Large intestine (tissue), 3 donors: ENCODE data around the gene DMD. TPM values are rescaled to one million over a fixed set of nuclear protein-coding genes. Genes with fewer than 3 reads are reported as not detected.

Source experiments
- DNase-seq, 2 donors: peaks; one replicate each; pipeline versions ENCODE4 v3.0.0 to v3.0.0-alpha.2; 2013
- H3K27ac ChIP-seq: one replicate; pipeline ENCODE4 v1.5.1; 2013; ENCODE audit warnings: low read length
- H3K27me3 ChIP-seq: 2 replicates; pipeline ENCODE4 v1.6.1; 2013; ENCODE audit warnings: low read length; ENCODE audit not compliant: control insufficient read depth, insufficient read depth
- H3K36me3 ChIP-seq: 2 replicates; pipeline ENCODE4 v1.6.1; 2013; ENCODE audit warnings: low read length; ENCODE audit not compliant: control insufficient read depth, insufficient read depth
- H3K4me1 ChIP-seq: one replicate; pipeline ENCODE4 v1.6.1; 2013; ENCODE audit warnings: low read length; ENCODE audit not compliant: control insufficient read depth, insufficient read depth
- H3K4me3 ChIP-seq: one replicate; pipeline ENCODE4 v1.5.1; 2013; ENCODE audit warnings: low read length
- H3K9me3 ChIP-seq: one replicate; pipeline ENCODE4 v1.6.1; 2013; ENCODE audit warnings: mild to moderate bottlenecking, low read depth, low read length, moderate library complexity; ENCODE audit not compliant: control insufficient read depth
- WGBS: methylation state at CpG from one replicate; pipeline ENCODE4 v1.1.5; 2013; ENCODE audit warnings: low lambda C conversion rate; ENCODE audit not compliant: insufficient coverage; 5-methylcytosine and 5-hydroxymethylcytosine counted together
- polyA plus RNA-seq: library from polyadenylated mRNA; unstranded; fragments of 120-200 nt; gene quantifications from one replicate; pipeline ENCODE4 v1.2.1, GENCODE V29; 2013

DMD gene
- polyA plus RNA-seq, 1 donor = 23.3 TPM

DNA sequence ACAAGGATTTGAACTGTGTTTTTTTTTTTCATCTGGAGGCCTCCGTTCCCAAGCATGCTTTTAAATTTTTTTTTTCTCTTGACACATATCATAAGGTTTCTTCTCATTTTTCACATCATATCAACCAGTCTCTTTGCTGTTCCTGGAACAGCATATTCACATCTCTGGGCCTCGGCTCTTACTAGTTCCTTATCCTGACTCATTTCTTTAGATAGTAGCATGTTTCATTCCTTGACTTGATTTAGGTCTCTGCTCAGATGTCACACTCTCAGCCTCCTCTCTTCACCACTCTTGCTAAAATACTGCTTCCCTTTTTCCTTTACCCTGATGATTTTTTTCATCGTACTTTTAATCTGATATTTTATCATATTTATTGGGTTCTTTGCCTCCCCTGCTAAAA lies 1163.1 kb downstream of the DMD start:
- Histone ChIP-seq H3K4me1 (no peaks in the 10 kb centered on the region), H3K36me3 (no peaks in the 10 kb centered on the region), H3K27me3 (no peaks in the 10 kb centered on the region), H3K4me3 (no peak overlapping the region), H3K9me3 (no peaks in the 10 kb centered on the region), H3K27ac (no peak overlapping the region)
- 100% methylated on average over 1 of the region's 3 CpGs for WGBS
- DNase-seq = no peak

DNA sequence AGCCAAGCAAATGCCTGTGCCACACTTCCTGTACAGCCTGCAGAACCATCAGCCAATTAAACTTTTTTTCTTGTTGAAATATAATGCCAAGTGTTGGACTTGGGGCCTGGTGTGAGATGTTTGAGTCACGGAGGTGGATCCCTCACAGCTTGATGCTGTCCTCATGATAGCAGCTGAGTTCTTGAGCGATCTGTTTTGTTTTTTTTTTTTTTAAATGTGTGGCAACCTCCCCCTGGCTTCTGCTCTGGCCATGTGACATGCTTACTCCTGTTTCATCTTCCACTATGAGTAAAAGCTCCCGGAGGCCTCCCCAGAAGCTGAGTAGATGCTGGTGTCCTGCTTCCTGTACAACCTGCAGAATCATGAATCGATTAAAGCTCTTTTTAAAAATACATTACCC lies 1166.2 kb downstream of the DMD start:
- no CpG with 5 or more reads among the region's 4 CpGs for WGBS
- DNase-seq = no peak
- H3K36me3 ChIP-seq = no peaks in the 10 kb centered on the region
- H3K9me3 ChIP-seq = no peaks in the 10 kb centered on the region
- no peaks in the 10 kb centered on the region for H3K4me1 ChIP-seq
- H3K4me3 ChIP-seq = no peak overlapping the region
- H3K27ac ChIP-seq = no peak overlapping the region
- no peaks in the 10 kb centered on the region for H3K27me3 ChIP-seq

DNA sequence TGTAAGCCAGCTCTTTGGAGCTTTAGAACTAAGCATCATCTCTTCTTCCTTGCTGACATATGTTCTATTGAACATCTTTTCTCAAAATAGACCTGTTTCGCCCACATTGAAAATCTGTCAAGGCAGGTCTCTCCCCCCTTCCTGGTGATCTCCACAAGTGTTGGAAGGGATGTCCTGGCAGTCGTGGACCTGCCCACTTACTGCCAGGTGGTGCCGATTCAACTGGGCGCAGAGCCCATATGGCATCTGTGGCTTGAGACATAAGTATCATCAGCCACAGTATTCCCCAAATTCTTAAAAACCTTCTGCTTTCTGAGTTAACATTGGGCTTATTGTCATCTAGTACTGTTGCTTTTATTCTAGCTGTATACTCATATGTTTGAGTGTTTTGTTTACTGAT lies 1170.2 kb downstream of the DMD start:
- Histone ChIP-seq H3K36me3 (no peaks in the 10 kb centered on the region), H3K27ac (no peak overlapping the region), H3K9me3 (no peaks in the 10 kb centered on the region), H3K4me3 (no peak overlapping the region), H3K27me3 (no peaks in the 10 kb centered on the region), H3K4me1 (no peaks in the 10 kb centered on the region)
- WGBS = no CpG with 5 or more reads among the region's 4 CpGs
- no peak for DNase-seq

DNA sequence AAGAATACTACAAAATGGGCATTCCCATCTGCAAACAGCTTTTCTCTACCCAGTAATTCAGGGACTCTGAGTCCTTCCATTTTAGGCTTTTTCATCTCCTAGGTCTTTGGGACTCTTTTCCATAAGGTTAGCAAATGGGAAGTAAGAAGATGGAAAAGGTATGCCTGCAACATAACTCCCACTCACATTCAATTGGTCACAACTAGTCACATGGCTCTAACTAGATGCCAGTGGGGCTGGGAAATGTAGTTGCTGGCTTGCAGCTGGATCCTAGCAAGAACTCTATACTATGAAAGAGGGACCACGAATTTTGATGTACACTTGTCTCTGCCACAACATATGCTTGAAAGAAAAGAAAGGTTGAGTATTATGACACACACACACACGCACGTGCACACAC lies 1184.6 kb downstream of the DMD start:
- Histone ChIP-seq H3K9me3 (no peaks in the 10 kb centered on the region), H3K4me1 (no peaks in the 10 kb centered on the region), H3K36me3 (no peaks in the 10 kb centered on the region), H3K27ac (no peak overlapping the region), H3K4me3 (no peak overlapping the region), H3K27me3 (no peaks in the 10 kb centered on the region)
- no CpG with 5 or more reads among the region's 3 CpGs for WGBS
- DNase-seq = no peak

DNA sequence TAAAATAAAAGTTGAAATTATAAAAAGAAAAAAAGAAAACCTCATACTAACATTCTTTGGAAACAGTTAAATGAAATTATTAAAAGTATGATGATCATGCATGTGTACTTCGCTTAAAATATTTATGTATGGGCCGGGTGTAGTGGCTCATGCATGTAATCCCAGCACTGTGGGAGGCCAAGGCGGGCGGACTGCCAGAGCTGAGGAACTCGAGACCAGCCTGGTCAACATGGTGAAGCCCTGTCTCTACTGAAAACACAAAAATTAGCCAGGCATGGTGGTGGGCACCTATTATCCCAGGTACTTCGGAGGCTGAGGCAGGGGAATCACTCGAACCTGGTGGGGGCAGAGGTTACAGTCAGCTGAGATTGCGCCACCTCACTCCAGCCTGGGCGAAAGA lies 1187.3 kb downstream of the DMD start:
- 100% methylated on average over 1 of the region's 9 CpGs for WGBS
- no peaks in the 10 kb centered on the region for H3K4me1 ChIP-seq

DNA sequence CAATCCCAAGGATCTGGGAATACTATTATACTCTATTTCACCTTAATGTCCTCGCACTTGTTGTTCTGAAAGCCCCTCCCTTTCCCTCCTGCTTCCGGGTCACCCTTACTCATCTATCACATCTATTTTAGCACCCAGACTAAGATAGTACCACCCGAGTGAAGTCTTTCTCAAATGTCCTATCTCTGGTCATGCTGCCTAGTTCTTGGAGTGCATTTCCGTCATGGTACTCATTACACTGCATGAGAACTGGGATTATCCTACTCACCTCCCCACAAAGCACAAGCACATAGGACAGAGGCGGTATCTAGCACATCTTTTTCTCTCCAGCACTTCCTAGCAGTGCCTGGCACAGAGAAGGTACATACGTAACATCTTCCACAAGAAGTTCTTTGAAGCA lies 1195.2 kb downstream of the DMD start:
- no peak overlapping the region for H3K4me3 ChIP-seq
- no peaks in the 10 kb centered on the region for H3K36me3 ChIP-seq
- no peaks in the 10 kb centered on the region for H3K9me3 ChIP-seq
- DNase-seq = no peak
- no peaks in the 10 kb centered on the region for H3K27me3 ChIP-seq
- H3K4me1 ChIP-seq = no peaks in the 10 kb centered on the region
- WGBS = no CpG with 5 or more reads among the region's 6 CpGs
- H3K27ac ChIP-seq = no peak overlapping the region

More for the DNA sequence above, 1187.3 kb downstream of the DMD start:
- H3K27ac ChIP-seq = no peak overlapping the region
- H3K9me3 ChIP-seq = no peaks in the 10 kb centered on the region
- H3K36me3 ChIP-seq = no peaks in the 10 kb centered on the region
- no peak for DNase-seq
- no peak overlapping the region for H3K4me3 ChIP-seq
- no peaks in the 10 kb centered on the region for H3K27me3 ChIP-seq

DNA sequence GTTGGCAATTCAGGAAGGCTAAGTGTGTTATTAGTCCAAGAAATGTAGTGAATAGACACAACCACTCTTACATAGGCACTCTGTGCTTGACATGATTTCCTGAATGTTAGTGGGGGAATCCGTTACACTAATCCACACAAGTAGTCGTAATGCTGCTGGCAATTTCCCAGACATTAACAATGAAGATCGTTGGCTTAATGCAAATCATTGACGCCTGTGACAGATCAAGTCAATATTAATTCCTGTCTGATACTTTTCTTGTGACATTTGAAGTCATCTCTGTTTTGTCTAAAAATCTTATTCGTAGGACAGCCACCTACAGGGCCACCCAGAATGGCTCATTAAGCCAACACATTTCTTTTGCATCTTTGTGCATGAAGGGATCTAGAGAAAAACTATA lies 1200.4 kb downstream of the DMD start:
- no peaks in the 10 kb centered on the region for H3K4me1 ChIP-seq
- H3K4me3 ChIP-seq = no peak overlapping the region
- no peaks in the 10 kb centered on the region for H3K36me3 ChIP-seq
- H3K27me3 ChIP-seq = no peaks in the 10 kb centered on the region
- H3K9me3 ChIP-seq = no peaks in the 10 kb centered on the region
- no peak overlapping the region for H3K27ac ChIP-seq
- no peak for DNase-seq
- no CpG with 5 or more reads among the region's 5 CpGs for WGBS

DNA sequence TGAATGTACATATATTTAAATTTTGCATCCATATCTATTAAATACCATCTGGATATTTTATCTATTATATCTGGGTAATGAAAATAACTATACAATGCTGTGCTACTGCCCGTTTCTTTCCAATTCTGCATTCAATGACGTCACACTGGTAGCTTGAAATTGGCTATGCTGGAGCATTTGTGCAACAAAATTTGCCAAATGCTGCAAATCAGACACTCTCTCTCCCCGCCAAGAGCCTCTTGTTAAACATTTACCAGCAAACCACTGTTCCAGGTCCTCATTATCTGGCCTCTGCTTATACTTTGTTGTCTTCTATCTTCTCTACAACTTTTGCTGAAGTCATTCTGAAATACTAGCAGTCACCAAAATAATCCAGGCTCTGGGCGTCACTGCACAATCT lies 1201.1 kb downstream of the DMD start:
- DNase-seq = no peak
- Histone ChIP-seq H3K9me3 (no peaks in the 10 kb centered on the region), H3K4me3 (no peak overlapping the region), H3K36me3 (no peaks in the 10 kb centered on the region), H3K27ac (no peak overlapping the region), H3K4me1 (no peaks in the 10 kb centered on the region), H3K27me3 (no peaks in the 10 kb centered on the region)
- WGBS = no CpG with 5 or more reads among the region's 4 CpGs

DNA sequence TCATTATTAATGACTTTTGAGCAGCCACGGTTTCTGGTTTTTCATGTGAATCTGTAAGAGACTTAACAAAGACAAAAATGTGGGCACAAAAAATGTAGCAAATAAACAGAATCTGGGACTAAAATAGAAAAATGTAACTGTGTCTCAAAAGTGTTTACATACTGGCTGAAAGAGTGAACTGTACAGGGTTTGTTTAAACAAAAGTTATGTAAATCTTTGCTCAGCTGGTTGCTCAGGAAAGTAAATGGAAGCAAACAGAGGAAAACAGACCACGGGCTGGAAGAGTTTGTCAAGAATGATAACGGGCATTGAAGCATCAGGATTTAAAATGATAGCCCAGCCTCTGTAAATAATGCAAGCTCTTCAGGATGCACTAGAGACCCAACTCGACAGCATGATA lies 1217.7 kb downstream of the DMD start:
- H3K27ac ChIP-seq = no peak overlapping the region
- H3K27me3 ChIP-seq = no peaks in the 10 kb centered on the region
- WGBS = 25% methylated on average over 1 of the region's 4 CpGs
- H3K4me1 ChIP-seq = no peaks in the 10 kb centered on the region
- no peaks in the 10 kb centered on the region for H3K36me3 ChIP-seq
- H3K4me3 ChIP-seq = no peak overlapping the region
- DNase-seq = no peak
- H3K9me3 ChIP-seq = no peaks in the 10 kb centered on the region

DNA sequence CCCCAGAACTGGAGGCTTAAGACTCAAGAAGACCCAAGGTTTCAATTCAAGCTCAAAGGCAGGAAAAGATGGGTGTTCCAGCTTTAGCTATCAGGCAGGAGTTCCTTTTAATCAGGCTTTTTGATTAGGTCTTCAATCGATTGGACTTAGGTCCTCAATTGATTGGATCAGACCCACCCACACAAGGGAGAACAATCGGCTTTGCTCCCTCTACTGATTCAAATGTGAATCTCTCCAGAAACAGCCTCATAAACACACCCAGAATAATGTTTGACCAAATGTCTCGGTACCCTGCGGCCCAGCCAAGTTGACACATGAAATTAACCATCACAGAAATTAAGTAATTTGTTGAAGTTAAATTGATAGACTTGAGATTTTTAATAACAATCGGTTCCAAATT lies 1222.4 kb downstream of the DMD start:
- no CpG with 5 or more reads among the region's 5 CpGs for WGBS
- no peaks in the 10 kb centered on the region for H3K9me3 ChIP-seq
- H3K4me1 ChIP-seq = no peaks in the 10 kb centered on the region
- no peak for DNase-seq
- H3K36me3 ChIP-seq = no peaks in the 10 kb centered on the region
- no peak overlapping the region for H3K4me3 ChIP-seq
- no peak overlapping the region for H3K27ac ChIP-seq
- no peaks in the 10 kb centered on the region for H3K27me3 ChIP-seq

DNA sequence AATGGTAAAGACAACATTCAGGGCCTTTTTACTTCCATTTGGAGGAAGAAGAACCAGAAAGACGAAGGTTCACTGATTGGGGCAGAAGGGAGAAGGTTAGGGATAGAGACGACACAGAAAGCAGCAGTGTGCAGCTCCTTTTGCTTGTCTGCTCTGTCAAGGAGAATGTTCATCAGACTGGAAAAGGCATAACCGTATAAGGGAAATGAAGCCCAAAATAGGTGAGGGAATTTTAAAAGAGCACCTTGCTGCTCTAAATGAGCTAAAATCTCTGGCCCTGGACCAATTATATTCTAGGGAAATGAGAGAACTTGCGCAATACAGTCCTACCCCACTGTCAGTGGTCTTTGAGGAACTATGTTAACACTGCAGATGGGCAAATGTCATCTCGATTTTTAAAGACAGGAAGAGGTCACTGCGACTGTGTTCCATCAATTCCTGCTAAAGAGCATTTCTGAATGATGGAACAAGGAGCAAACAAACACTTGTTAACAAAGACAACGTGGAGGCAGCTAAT lies 1229.7 kb downstream of the DMD start:
- no peaks in the 10 kb centered on the region for H3K36me3 ChIP-seq
- no CpG with 5 or more reads among the region's 7 CpGs for WGBS
- H3K27me3 ChIP-seq = no peaks in the 10 kb centered on the region
- no peak overlapping the region for H3K4me3 ChIP-seq
- H3K9me3 ChIP-seq = no peaks in the 10 kb centered on the region
- no peaks in the 10 kb centered on the region for H3K4me1 ChIP-seq
- no peak for DNase-seq
- H3K27ac ChIP-seq = no peak overlapping the region
